Stimulated activated CD8-positive, alpha-beta memory T cell treated with anti-CD3 and anti-CD28 coated beads, Interleukin-2, amount 100 ng/mL, for 48 hours (primary cell): ENCODE results near the gene SMCP.

Source experiments
- DNase-seq, 2 donors: peaks; one replicate each; pipeline ENCODE4 v3.0.0-alpha.2; 2020; ENCODE audit warnings: low read depth in 2 of 2

Gene SMCP

DNA sequence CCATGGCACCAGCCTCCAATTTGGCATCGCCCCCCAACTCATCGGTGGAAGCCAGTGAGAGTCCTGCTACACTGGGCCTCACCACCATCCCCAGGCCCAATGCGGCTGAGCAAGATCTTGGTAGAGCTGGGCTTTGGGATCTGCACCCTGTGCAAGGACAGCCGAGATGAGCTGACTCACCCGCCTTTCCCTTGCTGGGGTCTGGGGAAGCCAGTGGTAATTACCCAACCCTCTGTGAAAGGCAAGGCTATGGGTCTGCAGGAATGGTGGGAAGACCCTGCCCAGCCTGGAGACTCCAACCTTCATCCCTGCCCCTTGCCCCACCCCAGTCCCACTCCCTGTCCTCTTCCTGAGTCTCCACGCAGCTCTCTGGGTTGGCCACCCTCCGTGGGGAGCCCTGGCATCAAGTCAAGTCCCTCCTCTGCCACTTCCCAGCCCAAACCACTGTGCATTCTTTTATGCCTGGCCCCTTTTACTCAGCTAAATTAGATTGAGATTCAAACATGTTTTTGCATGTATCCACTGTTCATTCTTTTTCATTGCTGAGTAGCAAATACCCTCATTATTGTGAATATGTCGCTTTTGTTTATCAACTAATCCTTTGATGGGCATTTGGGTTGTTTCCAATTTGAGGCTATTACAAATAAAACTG is 8.8 kb downstream of the SMCP start:
- DNase-seq: no peak

DNA sequence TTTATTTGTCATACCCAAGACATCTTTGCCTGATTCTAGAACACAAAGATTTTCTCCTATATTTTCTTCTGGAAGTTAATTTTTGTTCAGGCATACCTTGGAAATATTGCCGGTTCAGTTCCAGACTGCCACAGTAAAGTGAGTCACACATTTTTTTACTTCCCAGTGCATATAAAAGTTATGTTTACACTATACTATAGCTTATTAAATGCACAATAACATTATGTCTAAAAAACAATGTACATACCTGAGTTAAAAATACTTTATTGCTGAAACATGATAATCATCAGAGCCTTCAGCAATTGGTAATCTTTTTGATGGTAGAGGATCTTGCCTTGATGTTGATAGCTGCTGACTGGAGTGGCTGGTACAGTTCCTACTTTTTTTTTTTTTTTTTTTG is 10.0 kb downstream of the SMCP start:
- DNase-seq: no peak

DNA sequence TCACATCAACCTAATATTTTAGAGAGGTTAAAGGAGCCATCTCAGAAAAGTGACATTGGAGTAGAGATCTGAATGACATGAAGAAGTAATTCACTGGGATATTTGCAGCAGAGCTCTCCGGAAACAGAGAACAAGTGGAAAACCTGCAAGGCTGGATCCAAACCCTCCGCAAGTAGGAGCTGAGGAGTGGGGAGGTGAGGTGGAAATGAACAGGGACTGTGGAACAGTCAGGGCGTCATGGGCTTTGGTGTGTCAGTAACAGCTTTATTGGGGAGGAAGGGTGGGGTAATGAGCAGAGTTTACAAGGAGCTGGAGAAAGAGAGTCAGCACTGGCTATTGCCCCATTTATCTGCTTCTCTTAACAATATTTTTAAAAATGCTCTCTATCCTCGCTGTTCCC is 20.9 kb downstream of the SMCP start:
- DNase-seq: no peak

DNA sequence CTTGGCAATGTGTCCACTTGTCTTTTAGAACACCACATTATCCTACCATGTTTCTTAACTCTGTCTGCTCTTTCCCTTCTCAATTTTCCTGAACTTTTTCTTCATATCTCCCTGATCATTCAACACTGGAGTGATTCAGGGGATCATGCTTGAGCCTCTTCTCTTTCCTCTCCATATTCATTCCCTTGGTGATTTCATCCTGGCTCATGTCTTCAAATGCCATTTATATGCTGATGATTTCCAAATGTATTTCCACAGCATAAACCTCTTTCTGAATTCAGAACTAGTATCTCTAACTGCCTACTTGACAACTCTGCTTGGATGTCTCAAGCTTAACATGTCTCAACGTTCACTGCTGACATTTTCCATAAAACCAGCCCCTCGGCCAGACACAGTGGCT is 21.8 kb downstream of the SMCP start:
- no peak for DNase-seq

GRCh38 chr1:152901631-152902030 is 23.5 kb downstream of the SMCP start:
- no peak for DNase-seq

GRCh38 chr1:152902636-152903035 is 24.5 kb downstream of the SMCP start:
- DNase-seq: no peak

DNA sequence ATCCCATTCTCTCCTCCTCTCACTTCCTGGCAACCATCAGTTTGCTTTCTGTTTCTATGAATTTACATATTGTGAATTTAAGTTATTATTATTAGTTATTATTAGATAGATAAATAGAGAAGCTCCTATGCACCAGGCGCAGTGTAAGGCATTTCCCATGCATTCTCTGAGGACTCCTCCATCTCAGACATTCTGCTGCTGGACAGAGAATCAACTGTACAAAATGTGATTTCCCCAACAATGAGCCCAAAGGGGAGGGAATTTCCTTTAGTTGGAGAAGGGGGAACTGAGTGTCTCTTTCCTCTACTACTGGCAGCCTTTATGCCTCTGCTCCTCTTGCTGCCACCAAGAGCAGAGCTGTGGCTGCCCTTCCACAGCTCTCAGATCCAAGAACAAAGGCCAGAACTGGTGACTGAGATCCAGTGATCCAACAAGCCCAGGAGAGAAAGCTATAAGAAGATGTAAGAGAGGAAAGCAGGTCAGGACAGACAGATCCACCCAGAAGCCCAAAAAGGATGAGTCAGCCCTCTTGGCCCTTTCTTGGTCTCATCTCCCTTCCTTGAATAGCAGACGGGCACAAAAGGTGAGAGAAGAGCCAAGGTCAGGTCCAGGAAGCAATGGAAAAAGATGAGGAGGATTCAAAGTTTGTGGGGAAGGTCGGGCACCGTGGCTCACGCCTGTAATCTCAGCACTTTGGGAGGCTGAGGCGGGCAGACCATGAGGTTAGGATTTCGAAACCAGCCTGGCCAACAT is 26.7 kb downstream of the SMCP start:
- DNase-seq: no peak

DNA sequence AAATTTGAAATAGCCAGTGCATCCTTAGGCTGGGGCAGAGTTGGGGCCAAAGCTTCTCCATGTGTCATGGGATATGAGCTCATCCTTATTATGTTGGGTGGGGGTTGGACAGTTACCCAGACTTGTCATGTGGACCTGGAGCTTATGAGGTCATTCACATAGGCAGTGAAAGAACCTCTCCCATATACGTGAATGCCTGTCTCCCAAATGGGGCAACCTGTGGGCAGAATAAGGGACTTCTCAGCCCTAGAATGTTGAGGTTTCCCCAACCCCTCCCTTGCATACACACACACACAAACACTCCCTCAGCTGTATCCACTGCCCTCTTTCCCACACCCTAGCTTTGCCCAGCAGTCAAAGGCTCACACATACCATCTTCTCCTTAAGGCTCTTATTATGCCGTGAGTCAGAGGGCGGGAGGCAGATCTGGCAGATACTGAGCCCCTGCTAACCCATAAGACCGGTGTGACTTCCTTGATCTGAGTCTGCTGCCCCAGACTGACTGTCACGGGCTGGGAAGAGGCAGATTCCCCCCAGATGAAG is 28.0 kb downstream of the SMCP start:
- no peak for DNase-seq

DNA sequence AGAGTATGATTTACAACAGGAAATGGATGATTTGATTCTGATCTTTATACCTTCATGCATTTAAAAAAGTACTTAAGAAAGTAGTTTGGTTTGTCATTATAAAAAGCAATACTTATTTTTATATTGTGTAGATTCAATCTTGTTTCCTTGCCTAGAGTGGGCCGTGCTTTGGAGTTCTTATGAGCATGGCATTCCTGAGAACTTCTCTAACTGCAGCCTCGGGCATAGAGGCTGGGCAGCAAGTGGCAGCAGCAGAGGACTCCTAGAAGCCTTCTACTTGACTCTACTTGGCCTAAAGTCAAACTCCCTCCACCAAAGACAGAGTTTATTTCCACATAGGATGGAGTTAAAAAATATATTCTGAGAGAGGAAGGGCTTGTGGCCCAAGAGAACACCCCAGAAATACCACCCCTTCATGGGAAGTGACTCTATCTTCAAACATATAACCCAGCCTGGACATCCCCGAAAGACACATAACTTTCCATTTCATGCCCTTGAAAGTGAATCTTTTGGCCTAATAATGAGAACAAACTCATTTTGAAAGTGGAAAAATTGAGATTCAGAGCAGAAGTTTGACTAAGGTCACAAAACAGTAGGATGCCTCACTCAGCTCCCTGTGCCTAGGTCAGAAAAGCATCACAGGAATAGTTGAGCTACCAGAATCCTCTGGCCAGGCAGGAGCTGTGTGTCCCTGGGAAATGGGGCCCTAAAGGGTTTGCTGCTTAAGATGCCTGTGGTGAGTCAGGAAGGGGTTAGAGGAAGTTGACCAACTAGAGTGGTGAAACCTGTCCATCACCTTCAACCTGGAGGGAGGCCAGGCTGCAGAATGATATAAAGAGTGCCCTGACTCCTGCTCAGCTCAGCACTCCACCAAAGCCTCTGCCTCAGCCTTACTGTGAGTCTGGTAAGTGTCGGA is 29.8 kb downstream of the SMCP start, which contains the start of gene IVL:
TSS of gene IVL (plus strand) at position 861 of the 916 bp plus-strand sequence. CDS start 1,252 bp downstream, outside the sequence.
- no peak for DNase-seq

- no peak for DNase-seq
Observed at GRCh38 chr1:152909206-152909605, 31.1 kb downstream of the SMCP start.

- no peak for DNase-seq
Observed at GRCh38 chr1:152912471-152912870, 34.3 kb downstream of the SMCP start.

DNA sequence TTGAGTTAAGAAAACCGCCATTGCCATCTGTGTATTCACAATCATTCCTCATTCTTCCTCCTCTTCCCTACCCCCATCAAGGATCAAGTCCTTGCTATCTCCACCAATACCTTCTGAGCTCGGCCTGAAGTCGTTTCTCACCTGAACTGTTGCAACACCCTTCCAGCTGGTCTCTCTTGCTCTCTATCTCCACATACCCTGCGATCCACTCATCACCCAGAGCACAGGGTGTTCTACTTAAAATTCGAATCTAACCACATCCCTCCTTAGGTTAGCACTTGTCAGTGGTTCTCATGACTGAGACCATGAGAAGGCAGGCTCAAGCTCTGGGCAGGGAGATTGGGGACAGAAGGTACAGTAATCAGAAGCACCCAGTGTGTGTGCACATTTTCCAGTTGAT is 34.8 kb downstream of the SMCP start:
- DNase-seq: no peak

- no peak for DNase-seq
Observed at GRCh38 chr1:152917794-152918193, 39.7 kb downstream of the SMCP start.

DNA sequence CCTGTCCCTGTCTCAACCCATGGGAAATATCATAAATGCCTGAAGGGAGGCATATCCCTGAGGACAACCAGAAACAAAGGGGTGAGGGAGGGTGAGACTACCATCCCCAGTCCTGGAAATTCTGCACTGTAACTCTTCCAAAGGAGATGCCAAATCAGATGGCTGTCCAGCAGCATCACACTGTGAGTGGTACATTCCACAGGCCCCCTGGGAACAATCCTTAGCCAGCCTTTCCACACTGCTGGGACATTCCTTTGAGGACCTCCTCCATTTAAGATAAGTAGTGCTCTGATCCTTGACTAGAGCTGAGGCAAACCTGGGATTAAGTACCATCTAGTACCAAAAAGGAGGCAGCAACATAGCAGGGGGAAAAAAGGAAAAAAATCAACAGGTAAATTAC is 40.9 kb downstream of the SMCP start:
- DNase-seq: no peak

DNA sequence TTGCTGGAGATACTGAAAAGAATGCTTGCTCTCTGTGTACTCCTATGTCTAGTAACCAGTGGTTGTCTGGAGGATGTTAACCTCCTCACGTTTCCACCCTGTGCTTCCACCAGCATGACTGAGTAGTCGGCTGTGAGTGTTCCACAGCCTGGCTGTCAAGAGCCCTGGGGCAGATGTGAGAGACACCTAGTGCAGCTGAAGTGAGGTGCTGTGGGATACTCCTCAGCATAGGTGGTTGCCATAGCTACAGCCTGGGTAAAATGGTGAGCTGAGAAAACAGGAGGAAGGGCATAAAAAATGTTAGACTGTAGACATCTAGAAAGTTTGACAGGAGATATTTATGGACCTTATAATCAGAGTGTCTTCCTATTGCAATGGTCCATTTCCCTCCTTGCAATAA is 46.1 kb downstream of the SMCP start:
- no peak for DNase-seq

GRCh38 chr1:152926091-152926490 is 48.0 kb downstream of the SMCP start:
- DNase-seq: no peak

DNA sequence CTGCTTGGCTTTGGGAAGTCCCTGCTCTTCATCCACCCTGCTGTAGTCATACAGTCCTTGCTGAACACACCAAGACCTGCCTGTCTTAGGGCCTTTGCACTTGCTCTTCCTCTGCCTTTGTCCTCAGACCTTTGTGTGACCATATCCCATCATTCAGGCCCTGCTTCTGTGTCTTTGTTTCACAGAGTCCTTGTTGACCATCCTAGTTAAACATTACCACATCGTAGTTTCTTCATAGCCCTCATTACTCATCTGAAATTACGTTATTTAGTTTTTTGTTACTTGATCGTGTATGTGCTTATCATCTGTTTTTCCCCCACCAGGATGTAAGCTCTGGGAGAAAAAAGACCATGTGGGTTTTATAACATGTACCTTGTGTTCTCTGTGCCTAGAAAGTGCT is 50.5 kb downstream of the SMCP start:
- no peak for DNase-seq

DNA sequence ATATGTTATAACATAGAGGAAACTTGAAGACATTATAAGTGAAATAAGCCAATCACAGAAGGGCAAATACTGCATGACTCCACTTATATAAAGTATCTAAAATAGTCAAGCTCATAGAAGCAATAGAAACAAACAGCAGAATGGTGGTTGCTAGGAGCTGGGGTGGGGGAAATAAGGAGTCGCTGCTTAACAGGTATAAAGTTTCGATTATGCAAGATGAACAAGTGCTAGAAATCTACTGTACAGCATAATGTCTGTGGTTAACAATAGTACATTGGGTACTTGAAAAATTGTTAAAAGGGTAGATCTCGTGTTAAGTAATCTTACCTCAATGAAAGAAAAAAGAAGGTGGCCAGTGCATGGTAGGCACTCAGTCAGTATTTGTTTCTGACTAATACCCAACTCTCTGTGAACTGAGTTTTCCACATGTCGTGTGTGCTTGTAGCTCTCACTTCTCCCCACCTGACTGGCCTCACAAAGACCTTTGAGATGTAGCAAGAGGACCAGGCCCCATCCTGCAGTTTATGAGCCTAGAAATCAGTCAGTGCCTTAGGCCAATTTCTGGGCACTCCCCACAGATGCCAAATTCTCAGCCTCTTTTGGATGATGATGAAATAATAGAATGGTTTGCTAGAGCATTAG is 54.2 kb downstream of the SMCP start:
- DNase-seq: no peak

DNA sequence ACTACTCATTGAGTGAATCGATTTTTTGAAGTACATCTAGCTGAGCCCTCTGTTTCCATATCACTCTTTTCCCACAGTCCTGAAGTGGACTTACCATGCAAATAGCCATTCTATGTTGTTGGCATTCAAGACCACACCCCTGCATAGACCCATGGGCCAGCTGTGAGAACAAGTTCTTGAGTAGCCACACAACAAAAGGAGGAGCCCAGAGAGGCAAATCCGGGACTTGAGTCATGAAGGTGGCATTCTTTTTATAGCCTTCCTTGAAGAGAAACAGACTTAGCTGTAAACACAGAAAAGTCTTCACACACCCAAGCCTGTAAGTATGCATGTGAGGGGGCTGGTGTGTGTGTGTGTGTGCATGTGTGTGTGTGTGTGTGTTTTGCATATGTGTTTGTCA is 55.1 kb downstream of the SMCP start:
- no peak for DNase-seq
